Calu3 (cell line): ENCODE results near the gene NOTO. TPM values are rescaled to one million over a fixed set of nuclear protein-coding genes. Genes with fewer than 3 reads are reported as not detected.

Experiments used
- BruUV-seq: library from RNA; stranded (reverse); fragments of 400-500 nt; replicated peaks from 2 replicates; lab custom pipeline; 2021; lab: Mats Ljungman, UMichigan
- CTCF ChIA-PET: fragments of 300-600 bp; sonication (Branson Sonifier 250); formaldehyde crosslinking; loops from one replicate; lab custom pipeline; 2022; ENCODE audit warnings: antibody characterized with exemption; lab: Charles Lee
- DNase-seq: peaks from one replicate; pipeline ENCODE4 v3.0.0; 2022
- H3K27ac Mint-ChIP-seq: one replicate; pipeline ENCODE4 v1.8.0; 2022; ENCODE audit warnings: mixed read lengths; ENCODE audit not compliant: unreplicated experiment
- H3K27me3 Mint-ChIP-seq: one replicate; pipeline ENCODE4 v1.8.0; 2022; ENCODE audit warnings: mixed read lengths; ENCODE audit not compliant: unreplicated experiment
- H3K36me3 Mint-ChIP-seq: one replicate; pipeline ENCODE4 v1.8.0; 2022; ENCODE audit warnings: mild to moderate bottlenecking, moderate library complexity, mixed read lengths; ENCODE audit not compliant: insufficient read depth, unreplicated experiment
- H3K4me1 Mint-ChIP-seq: one replicate; pipeline ENCODE4 v1.8.0; 2022; ENCODE audit warnings: mild to moderate bottlenecking, low read depth, mixed read lengths; ENCODE audit not compliant: unreplicated experiment
- H3K4me3 Mint-ChIP-seq: one replicate; pipeline ENCODE4 v1.8.0; 2022; ENCODE audit warnings: mild to moderate bottlenecking, low read depth, moderate library complexity, mixed read lengths; ENCODE audit not compliant: unreplicated experiment
- H3K9me3 Mint-ChIP-seq: one replicate; pipeline ENCODE4 v1.8.0; 2022; ENCODE audit warnings: low read depth, mixed read lengths; ENCODE audit not compliant: unreplicated experiment
- intact Hi-C: fragments of 100-400 bp; cut with micrococcal nuclease; formaldehyde crosslinking; loops from one replicate; pipeline ENCODE4 v1.10.0; 2022; ENCODE audit not compliant: unreplicated experiment
- total RNA-seq: library from RNA; stranded (reverse); gene quantifications from 2 replicates; pipeline ENCODE4 v1.2.3, GENCODE V29; 2022
- TF ChIP-seq, protein P1 (sequence below): fragments of 200-600 bp; IDR thresholded peaks from one replicate; pipeline ENCODE4 v1.8.0; 2022; ENCODE audit warnings: antibody characterized with exemption; ENCODE audit not compliant: unreplicated experiment

Gene NOTO
- total RNA-seq, 1 experiment from 2014 or later: not detected

DNA sequence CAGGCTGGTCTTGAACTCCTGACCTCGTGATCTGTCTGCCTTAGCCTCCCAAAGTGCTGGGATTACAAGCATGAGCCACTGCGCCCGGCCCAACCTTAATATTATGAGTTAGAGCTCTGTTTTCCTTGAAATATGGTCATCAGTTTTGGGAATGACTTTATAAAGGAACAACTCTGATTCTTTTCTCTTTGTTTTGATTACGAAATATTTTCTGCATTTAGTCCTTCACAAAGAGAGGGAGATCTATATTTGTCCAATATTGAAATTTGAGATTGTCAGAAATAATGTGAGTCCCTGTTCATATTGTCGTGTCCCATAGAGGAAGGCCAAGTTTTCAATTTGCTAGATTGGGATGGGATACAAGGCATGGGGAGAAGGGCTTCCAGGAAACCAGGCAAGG is 14.8 kb downstream of the NOTO start:
- no peak overlapping the region for H3K4me3 Mint-ChIP-seq
- BruUV-seq: no TSS peak
- TF ChIP-seq, protein P1, sequence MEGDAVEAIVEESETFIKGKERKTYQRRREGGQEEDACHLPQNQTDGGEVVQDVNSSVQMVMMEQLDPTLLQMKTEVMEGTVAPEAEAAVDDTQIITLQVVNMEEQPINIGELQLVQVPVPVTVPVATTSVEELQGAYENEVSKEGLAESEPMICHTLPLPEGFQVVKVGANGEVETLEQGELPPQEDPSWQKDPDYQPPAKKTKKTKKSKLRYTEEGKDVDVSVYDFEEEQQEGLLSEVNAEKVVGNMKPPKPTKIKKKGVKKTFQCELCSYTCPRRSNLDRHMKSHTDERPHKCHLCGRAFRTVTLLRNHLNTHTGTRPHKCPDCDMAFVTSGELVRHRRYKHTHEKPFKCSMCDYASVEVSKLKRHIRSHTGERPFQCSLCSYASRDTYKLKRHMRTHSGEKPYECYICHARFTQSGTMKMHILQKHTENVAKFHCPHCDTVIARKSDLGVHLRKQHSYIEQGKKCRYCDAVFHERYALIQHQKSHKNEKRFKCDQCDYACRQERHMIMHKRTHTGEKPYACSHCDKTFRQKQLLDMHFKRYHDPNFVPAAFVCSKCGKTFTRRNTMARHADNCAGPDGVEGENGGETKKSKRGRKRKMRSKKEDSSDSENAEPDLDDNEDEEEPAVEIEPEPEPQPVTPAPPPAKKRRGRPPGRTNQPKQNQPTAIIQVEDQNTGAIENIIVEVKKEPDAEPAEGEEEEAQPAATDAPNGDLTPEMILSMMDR: no peak
- no peaks in the 10 kb centered on the region for H3K27me3 Mint-ChIP-seq
- no peak overlapping the region for H3K27ac Mint-ChIP-seq
- peaks cover 35% of the 10 kb centered on the region for H3K4me1 Mint-ChIP-seq
- intact Hi-C loops: no loop called here
- CTCF ChIA-PET: no interaction called here
- H3K36me3 Mint-ChIP-seq: peaks cover 27% of the 10 kb centered on the region
- H3K9me3 Mint-ChIP-seq: no peaks in the 10 kb centered on the region
- no peak for DNase-seq

DNA sequence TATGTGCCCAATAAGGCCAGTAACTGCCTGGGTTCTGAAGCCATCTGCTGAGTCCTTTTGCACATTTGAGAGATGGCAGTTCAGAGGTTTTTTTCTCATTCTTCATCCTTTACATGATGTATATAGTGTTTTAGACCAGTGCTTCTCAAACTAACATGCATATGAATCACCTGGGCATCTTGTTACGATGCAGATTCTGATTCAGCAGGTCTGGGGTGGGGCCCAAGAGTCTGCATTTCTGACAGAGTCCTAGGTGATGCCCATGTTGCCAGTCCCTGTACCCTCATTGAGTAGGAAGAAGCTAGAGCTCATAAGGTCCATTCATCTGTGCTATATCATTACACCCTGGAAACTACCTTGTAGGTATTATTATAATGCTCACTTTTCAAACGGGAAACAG is 15.5 kb downstream of the NOTO start:
- TF ChIP-seq, protein P1: no peak
- Mint-ChIP-seq H3K27ac (no peak overlapping the region), H3K4me1 (peaks cover 29% of the 10 kb centered on the region), H3K36me3 (peaks cover 27% of the 10 kb centered on the region), H3K27me3 (no peaks in the 10 kb centered on the region), H3K9me3 (no peaks in the 10 kb centered on the region), H3K4me3 (no peak overlapping the region)
- no peak for DNase-seq
- BruUV-seq: no TSS peak
- CTCF ChIA-PET: no interaction called here
- intact Hi-C loops: no loop called here

DNA sequence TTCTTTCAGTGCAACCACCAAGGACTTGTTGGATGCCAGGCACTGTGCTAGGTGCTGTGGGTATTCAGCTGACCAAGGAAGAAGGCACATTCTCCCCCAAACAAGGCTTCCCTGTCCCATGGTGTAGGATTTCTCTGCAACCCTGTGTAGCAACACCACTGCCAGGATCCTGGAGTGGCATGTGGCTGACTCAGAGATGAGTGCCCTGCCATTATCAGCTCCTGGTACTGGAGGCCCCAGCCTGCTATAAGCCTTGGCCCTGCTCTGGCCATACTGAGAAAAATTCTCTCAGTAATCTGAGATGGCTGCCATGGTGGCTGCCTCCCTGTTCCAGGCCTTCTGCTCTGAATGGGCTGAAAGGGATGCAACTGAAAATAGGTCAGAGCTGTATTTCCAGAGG is 15.9 kb downstream of the NOTO start:
- Mint-ChIP-seq H3K27ac (no peak overlapping the region), H3K36me3 (peaks cover 26% of the 10 kb centered on the region), H3K9me3 (no peaks in the 10 kb centered on the region), H3K4me3 (no peak overlapping the region), H3K27me3 (no peaks in the 10 kb centered on the region), H3K4me1 (peaks cover 27% of the 10 kb centered on the region)
- intact Hi-C loops: no loop called here
- CTCF ChIA-PET: no interaction called here
- TF ChIP-seq, protein P1: no peak
- DNase-seq: no peak
- BruUV-seq: no TSS peak

DNA sequence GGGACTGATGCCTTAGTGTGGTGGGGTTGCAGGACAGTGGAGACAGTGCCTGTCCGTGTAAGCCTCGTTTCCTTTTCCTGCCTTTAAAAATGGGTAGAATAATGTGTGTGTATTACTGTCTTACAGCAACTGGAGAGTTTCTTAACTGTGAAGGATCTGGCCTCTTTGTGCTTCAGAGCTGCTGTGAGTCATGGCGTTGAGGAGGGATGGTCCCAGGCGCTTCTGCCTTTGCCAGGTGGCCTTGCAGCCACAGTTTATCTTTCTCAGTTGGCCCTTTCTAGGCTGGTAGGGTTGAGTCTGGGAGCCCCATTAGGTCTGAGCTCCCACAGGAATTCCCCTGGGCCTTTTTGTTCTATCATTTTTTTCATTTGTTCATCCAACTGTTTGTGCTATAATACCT is 21.4 kb downstream of the NOTO start:
- TF ChIP-seq, protein P1: no peak
- intact Hi-C loops: no loop called here
- Mint-ChIP-seq H3K27me3 (no peaks in the 10 kb centered on the region), H3K36me3 (peaks cover 7% of the 10 kb centered on the region), H3K4me1 (no peaks in the 10 kb centered on the region), H3K27ac (no peak overlapping the region), H3K9me3 (no peaks in the 10 kb centered on the region), H3K4me3 (no peak overlapping the region)
- CTCF ChIA-PET: no interaction called here
- no TSS peak for BruUV-seq
- no peak for DNase-seq
